HG03565 (cell line): ENCODE data around the gene DLG2.
"Not testable (repeated sequence)": the region's sequence is repeated elsewhere in the genome, so short reads cannot be mapped to it uniquely, and the experiment has no call there.

ENCODE experiments used
- ATAC-seq: cut with Tn5 transposase; IDR thresholded peaks from one replicate; pipeline ENCODE4 v1.9.1; 2021; ENCODE audit warnings: mild to moderate bottlenecking, moderate library complexity; ENCODE audit not compliant: unreplicated experiment

DLG2 gene

GRCh38 chr11:84812471-84812969 is 814.6 kb downstream of the DLG2 start:
- no peak for ATAC-seq

GRCh38 chr11:84806354-84806753 is 820.8 kb downstream of the DLG2 start:
- ATAC-seq, result no peak

- ATAC-seq, result no peak
These were observed 823.1 kb downstream of the DLG2 start for GRCh38 chr11:84804041-84804440.

- ATAC-seq, result no peak
These were observed 826.3 kb downstream of the DLG2 start for GRCh38 chr11:84800755-84801346.

- ATAC-seq, result no peak
These were observed 828.0 kb downstream of the DLG2 start for GRCh38 chr11:84799112-84799511.

- no peak for ATAC-seq
These were observed 831.4 kb downstream of the DLG2 start for GRCh38 chr11:84795698-84796097.

- no peak for ATAC-seq
These were observed 832.3 kb downstream of the DLG2 start for GRCh38 chr11:84794663-84795443.

GRCh38 chr11:84793318-84793717 is 833.8 kb downstream of the DLG2 start:
- ATAC-seq, result no peak

- ATAC-seq, result no peak
These were observed 836.2 kb downstream of the DLG2 start for GRCh38 chr11:84790849-84791427.

- ATAC-seq, result no peak
These were observed 838.9 kb downstream of the DLG2 start for GRCh38 chr11:84788220-84788619.

GRCh38 chr11:84784158-84784557 is 843.0 kb downstream of the DLG2 start:
- not testable (repeated sequence) for ATAC-seq

GRCh38 chr11:84780689-84781293 is 846.4 kb downstream of the DLG2 start:
- ATAC-seq, result peak; percentile 64

GRCh38 chr11:84775503-84775902 is 851.6 kb downstream of the DLG2 start:
- ATAC-seq, result no peak

- ATAC-seq, result no peak
These were observed 863.2 kb downstream of the DLG2 start for GRCh38 chr11:84763931-84764330.

GRCh38 chr11:84757711-84758110 is 869.4 kb downstream of the DLG2 start:
- ATAC-seq, result no peak

GRCh38 chr11:84751371-84751770 is 875.8 kb downstream of the DLG2 start:
- ATAC-seq, result no peak

GRCh38 chr11:84747871-84748270 is 879.3 kb downstream of the DLG2 start:
- no peak for ATAC-seq

- no peak for ATAC-seq
These were observed 887.1 kb downstream of the DLG2 start for GRCh38 chr11:84740050-84740449.

GRCh38 chr11:84724256-84724655 is 902.9 kb downstream of the DLG2 start:
- no peak for ATAC-seq

- no peak for ATAC-seq
These were observed 904.5 kb downstream of the DLG2 start for GRCh38 chr11:84722583-84723108.

GRCh38 chr11:84721561-84721961 is 905.6 kb downstream of the DLG2 start:
- ATAC-seq, result no peak
